SK-N-SH (cell line): Measurements from ENCODE around the gene WDR11. TPM values are rescaled to one million over a fixed set of nuclear protein-coding genes. Genes with fewer than 3 reads are reported as not detected.

Experiments used
- CTCF ChIA-PET: fragments of 300-600, 350-600 bp; formaldehyde crosslinking; extraction: SDS; loops from one replicate; lab custom pipeline; 2021; lab: Yijun Ruan, JAX
- POLR2A ChIA-PET: fragments of 350-600 bp; sonication (Branson Sonifier 250); formaldehyde crosslinking; extraction: SDS; loops from one replicate; lab custom pipeline; 2020; ENCODE audit warnings: antibody characterized with exemption, inconsistent platforms; lab: Yijun Ruan, JAX
- DNase-seq: peaks from one replicate; pipeline ENCODE4 v3.0.0; 2012
- H2AFZ ChIP-seq: fragments of 200-600 bp; sonication (generic); 2 replicates; pipeline ENCODE4 v1.8.1; 2016; ENCODE audit warnings: antibody characterized with exemption, mild to moderate bottlenecking, low read depth
- H3F3A ChIP-seq: fragments of 200-600 bp; sonication (generic); replicated peaks from 2 replicates; pipeline ENCODE3; 2016; ENCODE audit warnings: antibody characterized with exemption, mild to moderate bottlenecking; ENCODE audit not compliant: insufficient read depth
- H3K27ac ChIP-seq, 2 experiments: fragments of 200-500 bp in 1 of 2; fragments of 200-600 bp in 1 of 2; sonication (Bioruptor generic) in 1 of 2; sonication (generic), shearing (Covaris generic) in 1 of 2; 2 replicates each; pipeline versions ENCODE4 v1.5.1 to v1.6.1; 2014 to 2016; ENCODE audit warnings: low read depth in 2 of 2, inconsistent platforms in 1 of 2, low read length in 1 of 2, mild to moderate bottlenecking in 1 of 2, mixed read lengths in 1 of 2
- H3K27me3 ChIP-seq: fragments of 200-600 bp; sonication (generic), shearing (Covaris generic); 2 replicates; pipeline ENCODE4 v1.6.1; 2016; ENCODE audit warnings: mixed run types; ENCODE audit not compliant: insufficient read depth
- H3K36me3 ChIP-seq, 2 experiments: fragments of 200-500 bp in 1 of 2; fragments of 200-600 bp in 1 of 2; sonication (Bioruptor generic) in 1 of 2; sonication (generic) in 1 of 2; replicated peaks in 1 of 2; 2 replicates each; pipeline versions ENCODE3 to v1.5.1; 2014 to 2016; ENCODE audit warnings: low read length in 1 of 2, mild to moderate bottlenecking in 1 of 2; ENCODE audit not compliant: insufficient read depth in 2 of 2, control insufficient read depth in 1 of 2
- H3K4me1 ChIP-seq, 2 experiments: fragments of 200-500 bp in 1 of 2; fragments of 200-600 bp in 1 of 2; sonication (Bioruptor generic) in 1 of 2; sonication (generic), shearing (Covaris generic) in 1 of 2; 2 replicates each; pipeline versions ENCODE4 v1.5.1 to v1.6.1; 2014 to 2016; ENCODE audit warnings: low read depth in 1 of 2, low read length in 1 of 2, mixed run types in 1 of 2; ENCODE audit not compliant: insufficient read depth in 2 of 2, control insufficient read depth in 1 of 2
- H3K4me2 ChIP-seq: fragments of 200-600 bp; sonication (generic), shearing (Covaris generic); 2 replicates; pipeline ENCODE4 v1.6.1; 2017; ENCODE audit warnings: mixed run types
- H3K4me3 ChIP-seq, 2 experiments: fragments of 200-500 bp in 1 of 2; fragments of 200-600 bp in 1 of 2; sonication (Bioruptor generic) in 1 of 2; sonication (generic), shearing (Covaris generic) in 1 of 2; 2 replicates each; pipeline versions ENCODE4 v1.5.1 to v1.8.1; 2014 to 2016; ENCODE audit warnings: low read depth in 2 of 2, inconsistent platforms in 1 of 2, low read length in 1 of 2, mild to moderate bottlenecking in 1 of 2, mixed read lengths in 1 of 2, moderate library complexity in 1 of 2
- H3K79me2 ChIP-seq: fragments of 200-600 bp; sonication (generic); 2 replicates; pipeline ENCODE4 v1.8.1; 2017; ENCODE audit warnings: mild to moderate bottlenecking; ENCODE audit not compliant: insufficient read depth
- H3K9ac ChIP-seq: fragments of 200-600 bp; sonication (generic); 2 replicates; pipeline ENCODE4 v1.6.1; 2017; ENCODE audit warnings: mixed run types
- H3K9me2 ChIP-seq: fragments of 200-600 bp; sonication (generic); 2 replicates; pipeline ENCODE4 v1.6.1; 2017; ENCODE audit warnings: mixed run types
- H3K9me3 ChIP-seq: fragments of 200-600 bp; sonication (generic); 2 replicates; pipeline ENCODE4 v1.6.1; 2017; ENCODE audit warnings: mixed run types, mild to moderate bottlenecking, moderate library complexity
- H4K20me1 ChIP-seq: fragments of 200-600 bp; sonication (generic); 2 replicates; pipeline ENCODE4 v1.6.1; 2017; ENCODE audit warnings: mild to moderate bottlenecking, mixed run types; ENCODE audit not compliant: insufficient read depth
- EP300 ChIP-seq, 2 experiments: IDR thresholded peaks; 2 replicates each; pipeline versions ENCODE4 v1.4.0 to v1.6.1; 2012; ENCODE audit warnings: borderline replicate concordance in 1 of 2, low read depth in 1 of 2, low read length in 1 of 2
- EZH2phosphoT487 ChIP-seq: fragments of 200-600 bp; sonication (generic); IDR thresholded peaks from 2 replicates; pipeline ENCODE4 v1.6.1; 2017; ENCODE audit warnings: low read depth, mixed run types, mild to moderate bottlenecking, antibody characterized with exemption, moderate library complexity, borderline replicate concordance
- FOSL2 ChIP-seq: IDR thresholded peaks from 2 replicates; pipeline ENCODE4 v1.4.0; 2012; ENCODE audit warnings: low read depth, mild to moderate bottlenecking, moderate library complexity, borderline replicate concordance
- FOXJ3 ChIP-seq: sonication (generic); formaldehyde crosslinking; IDR thresholded peaks from 2 replicates; pipeline ENCODE4 v1.5.1; 2020; ENCODE audit warnings: mild to moderate bottlenecking, missing genetic modification reagents
- GABPA ChIP-seq: IDR thresholded peaks from 2 replicates; pipeline ENCODE4 v1.4.0; 2012; ENCODE audit warnings: low read depth, mild to moderate bottlenecking
- GATA2 ChIP-seq: sonication (generic); formaldehyde crosslinking; IDR thresholded peaks from 2 replicates; pipeline ENCODE4 v1.5.0; 2020; ENCODE audit warnings: mild to moderate bottlenecking, missing genetic modification reagents
- JUND ChIP-seq: IDR thresholded peaks from 2 replicates; pipeline ENCODE4 v1.4.0; 2012
- MAX ChIP-seq: IDR thresholded peaks from 2 replicates; pipeline ENCODE4 v1.4.0; 2012; ENCODE audit warnings: low read depth
- MEF2A ChIP-seq: IDR thresholded peaks from 2 replicates; pipeline ENCODE4 v1.4.0; 2012; ENCODE audit warnings: low read depth, borderline replicate concordance
- MXI1 ChIP-seq: IDR thresholded peaks from 2 replicates; pipeline ENCODE4 v1.6.1; 2012; ENCODE audit warnings: mild to moderate bottlenecking, low read depth, low read length, improper control_type of control experiment
- RAD21 ChIP-seq: IDR thresholded peaks from 2 replicates; pipeline ENCODE4 v1.6.1; 2012; ENCODE audit warnings: mild to moderate bottlenecking, low read length
- REST ChIP-seq: IDR thresholded peaks from 2 replicates; pipeline ENCODE4 v1.6.1; 2012; ENCODE audit warnings: mild to moderate bottlenecking, low read depth, low read length, moderate library complexity
- RXRA ChIP-seq: IDR thresholded peaks from 2 replicates; pipeline ENCODE4 v1.4.0; 2012; ENCODE audit warnings: low read depth, mild to moderate bottlenecking, borderline replicate concordance
- SMC3 ChIP-seq: IDR thresholded peaks from 2 replicates; pipeline ENCODE4 v1.6.1; 2012; ENCODE audit warnings: low read depth, low read length, improper control_type of control experiment
- USF1 ChIP-seq: IDR thresholded peaks from 2 replicates; pipeline ENCODE4 v1.4.0; 2012; ENCODE audit warnings: low read depth, borderline replicate concordance
- YY1 ChIP-seq: IDR thresholded peaks from 2 replicates; pipeline ENCODE4 v1.4.0; 2012; ENCODE audit warnings: low read depth, mild to moderate bottlenecking
- ZBTB33 ChIP-seq: IDR thresholded peaks from 2 replicates; pipeline ENCODE4 v1.4.0; 2012; ENCODE audit warnings: low read depth, borderline replicate concordance
- WGBS: methylation state at CpG from one replicate; pipeline ENCODE4 v1.1.6; 2017; ENCODE audit warnings: low lambda C conversion rate; 5-methylcytosine and 5-hydroxymethylcytosine counted together
- polyA plus RNA-seq, 3 experiments: library from polyadenylated mRNA; depleted of rRNA; stranded (reverse); fragments of >200 nt; gene quantifications; 2 replicates each; pipeline ENCODE4 v1.2.3, GENCODE V29; 2012

The WDR11 gene
- polyA plus RNA-seq, 1 of the 3 experiments (the other 2 are of a cell fraction), result 35.1 TPM

- WGBS, result 93% methylated on average over 1 of the region's 1 CpG
- peaks cover 57 to 76% of the 10 kb centered on the region in 2 experiments for H3K36me3 ChIP-seq
- no peaks in the 10 kb centered on the region for H3K27me3 ChIP-seq
- H3K27ac ChIP-seq, result no peak overlapping the region
- no peaks in the 10 kb centered on the region for H4K20me1 ChIP-seq
- no peaks in the 10 kb centered on the region for H3F3A ChIP-seq
- no peak overlapping the region for H3K4me2 ChIP-seq
- H3K4me1 ChIP-seq, result no peaks in the 10 kb centered on the region
- no peak overlapping the region for H3K4me3 ChIP-seq
- H3K9ac ChIP-seq, result no peak overlapping the region
- H3K9me3 ChIP-seq, result no peaks in the 10 kb centered on the region; the same call in 1 of the 2 replicates
- no peak overlapping the region for H2AFZ ChIP-seq
- ChIA-PET POLR2A (no interaction called here), CTCF (interaction anchor here (0.6 to 1.4 kb wide), 2 partner anchors 9 to 44 kb away, joined by 3 read pairs; no protein-coding TSS in a partner anchor)
- no peak for DNase-seq
- no peaks in the 10 kb centered on the region for H3K79me2 ChIP-seq
- TF ChIP-seq MXI1 (no peak), GABPA (no peak), MEF2A (no peak), USF1 (no peak), ZBTB33 (no peak), MAX (no peak), RXRA (no peak), SMC3 (no peak), EP300 (IDR thresholded peaks at IDR 0.05; ENCODE audit: borderline replicate concordance in 1 of 2, low read depth in 1 of 2, low read length in 1 of 2) (no peak), EZH2phosphoT487 (no peak), YY1 (no peak), REST (no peak), FOSL2 (no peak), FOXJ3 (no peak), RAD21 (no peak), GATA2 (no peak), JUND (no peak)
- no peaks in the 10 kb centered on the region for H3K9me2 ChIP-seq
These were observed 31.9 kb downstream of the WDR11 start for GRCh38 chr10:120883071-120883470.
